ENCODE measurements around the gene NHLH2.

- TF ChIP-seq REST (IDR thresholded peaks at IDR 0.05) (no peak), EP300 (IDR thresholded peaks at IDR 0.05) (no peak), MYC (IDR thresholded peaks at IDR 0.05; ENCODE audit: borderline replicate concordance, low read length) (no peak), POLR2A (IDR thresholded peaks at IDR 0.05; ENCODE audit: low read length) (no peak), BHLHE40 (IDR thresholded peaks at IDR 0.05; ENCODE audit: low read depth, low read length) (no peak), ESRRA (IDR thresholded peaks at IDR 0.05; ENCODE audit: borderline replicate concordance, low read length) (no peak), CTCF (IDR thresholded peaks at IDR 0.05) (no peak), RAD21 (conservative IDR thresholded peaks at IDR 0.05 in 1 of 2, IDR thresholded peaks at IDR 0.05 in 1 of 2) (no peak)
These were observed 50.6 kb downstream of the NHLH2 start for GRCh38 chr1:115790356-115790755.

Measured in A549 (cell line).